GM18511 (cell line): ENCODE results near the gene CACNA1G.

ENCODE experiments used
- ATAC-seq: cut with Tn5 transposase; IDR thresholded peaks from one replicate; pipeline ENCODE4 v1.9.1; 2021; ENCODE audit warnings: mild to moderate bottlenecking, moderate library complexity; ENCODE audit not compliant: unreplicated experiment

CACNA1G gene

DNA sequence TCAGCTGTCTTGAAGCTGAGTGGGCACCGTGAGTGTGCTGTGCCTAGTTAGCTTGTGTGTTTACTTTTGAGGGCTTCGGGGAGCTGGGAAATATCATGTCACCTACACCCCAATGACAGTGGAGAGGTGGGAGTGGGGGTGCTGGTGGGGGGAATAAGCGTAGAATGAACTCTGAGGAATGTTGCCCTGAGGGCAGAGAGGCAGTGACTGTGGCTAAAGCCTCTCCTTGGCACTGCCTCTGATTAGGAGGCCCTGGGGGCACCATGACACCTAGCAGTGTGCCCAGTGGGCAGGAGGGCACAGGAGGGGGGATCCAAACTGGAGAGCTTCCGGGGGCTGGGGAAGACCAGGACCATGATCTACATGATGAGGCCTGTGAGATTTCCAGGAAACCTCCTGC, 24.8 kb downstream of the CACNA1G start:
- no peak for ATAC-seq

DNA sequence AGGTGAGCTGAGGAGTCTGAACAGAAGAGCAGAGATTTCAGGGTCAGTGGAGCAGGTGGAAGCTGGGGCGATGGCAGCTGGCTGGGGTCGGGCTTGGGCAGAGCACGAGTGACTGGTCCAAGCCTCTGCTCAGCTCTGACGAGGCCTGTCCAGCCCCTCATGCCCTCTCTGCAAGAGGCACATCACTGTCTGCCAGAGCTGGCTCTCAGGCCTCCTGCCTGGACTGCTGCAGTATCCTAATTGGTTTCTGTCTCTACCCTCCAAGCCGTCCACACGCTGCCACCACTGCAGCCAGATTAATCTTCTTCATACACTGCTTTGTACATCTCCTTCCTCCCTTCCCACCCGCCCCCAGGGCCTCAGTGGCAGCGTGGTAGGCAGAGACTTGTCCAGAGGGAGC, 25.4 kb downstream of the CACNA1G start:
- no peak for ATAC-seq

DNA sequence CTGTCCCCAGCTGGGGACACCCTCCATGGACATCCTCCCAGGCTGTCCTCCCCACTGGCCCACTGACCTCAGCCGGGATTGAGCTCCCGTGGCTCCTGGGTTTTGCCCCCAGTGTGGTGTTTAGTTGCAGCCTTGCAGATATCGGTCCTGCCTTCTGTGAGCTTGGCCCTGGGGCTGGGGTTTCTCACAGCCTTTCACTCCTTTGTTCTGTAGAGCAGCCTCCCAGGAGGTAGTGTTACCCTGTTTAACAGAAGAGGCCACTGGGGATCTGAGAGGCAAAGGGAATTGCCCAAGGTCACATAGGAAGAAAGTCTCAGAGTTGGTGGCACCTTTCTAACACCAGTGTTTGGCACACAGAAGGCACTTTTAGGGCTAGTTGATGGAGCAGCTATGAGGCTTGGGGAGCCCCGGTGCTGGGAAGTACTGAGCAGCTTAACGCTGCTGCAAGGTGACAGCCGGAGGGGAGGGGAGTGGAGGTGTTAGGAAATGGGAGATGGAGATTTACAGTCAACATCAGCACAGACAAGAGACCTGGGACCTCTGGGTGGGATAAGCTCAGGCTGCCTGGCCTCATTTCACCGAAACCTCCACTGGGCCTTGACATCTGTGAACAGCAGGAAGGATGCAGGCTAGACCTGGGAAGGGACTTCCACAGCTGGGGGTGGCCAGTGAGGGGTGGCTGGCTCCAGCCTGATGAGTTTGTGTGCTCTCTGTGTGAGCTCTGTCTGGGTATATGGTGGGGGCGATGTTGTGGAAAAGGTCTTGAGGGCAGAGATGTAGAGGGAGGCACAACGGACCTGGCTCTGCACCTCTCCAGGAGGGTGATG, 26.1 kb downstream of the CACNA1G start:
- ATAC-seq, result no peak

- ATAC-seq, result no peak
Observed at GRCh38 chr17:50587571-50587970, 27.1 kb downstream of the CACNA1G start.

DNA sequence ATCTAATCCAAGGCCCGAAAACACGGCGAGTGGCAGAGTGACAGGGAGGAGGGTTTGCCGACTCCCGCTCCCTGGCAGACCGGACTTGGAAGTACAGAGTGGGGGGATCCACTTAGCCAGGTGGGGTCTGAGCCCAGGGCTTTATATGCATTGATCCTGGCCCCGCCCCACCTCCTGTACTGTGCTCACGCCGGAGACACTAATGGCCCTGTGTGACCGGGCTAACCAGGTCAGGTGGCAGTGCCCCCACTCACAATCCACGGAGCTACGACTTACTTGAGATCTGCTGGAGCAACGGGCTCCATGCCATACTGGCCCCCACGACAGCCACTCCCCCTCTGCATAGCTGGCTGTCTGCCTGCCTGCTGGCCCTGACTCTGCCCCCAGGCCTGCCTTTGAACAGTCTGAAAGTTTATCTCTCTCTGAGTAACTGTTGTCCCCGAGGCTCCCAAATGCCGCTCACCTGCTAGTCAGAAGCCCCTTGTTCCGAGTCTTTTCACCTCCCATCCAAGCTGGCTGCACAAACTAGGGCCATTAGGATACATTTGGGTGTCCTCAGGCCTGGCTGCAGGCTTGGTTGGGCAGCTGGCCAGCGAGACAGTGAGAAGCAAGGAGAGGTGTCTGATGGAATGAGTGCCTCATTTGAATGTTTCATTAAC, 28.0 kb downstream of the CACNA1G start:
- ATAC-seq, result no peak

GRCh38 chr17:50589095-50589705, 28.7 kb downstream of the CACNA1G start:
- ATAC-seq, result no peak

- ATAC-seq, result no peak
Observed at GRCh38 chr17:50590946-50591737, 30.6 kb downstream of the CACNA1G start.

DNA sequence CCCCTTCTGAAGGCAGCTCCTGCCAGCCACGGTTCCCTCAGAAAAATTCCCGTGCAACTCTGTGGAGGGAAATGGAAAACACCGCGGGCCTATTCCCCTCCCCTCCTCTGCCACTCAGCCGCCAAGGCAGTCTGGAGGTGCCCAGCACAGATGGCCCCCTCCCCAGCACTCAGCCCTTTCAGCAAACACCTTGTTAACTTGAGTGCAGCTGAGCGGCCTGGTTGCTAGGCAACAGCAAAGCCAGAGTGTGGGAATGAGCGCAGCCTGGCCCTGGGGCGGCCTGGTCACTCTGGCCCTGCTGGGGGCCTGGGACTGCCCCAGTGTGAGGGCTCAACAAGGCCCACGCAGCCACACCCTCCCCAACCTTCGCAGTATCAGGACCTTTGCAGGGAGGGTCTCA, 32.8 kb downstream of the CACNA1G start:
- no peak for ATAC-seq

DNA sequence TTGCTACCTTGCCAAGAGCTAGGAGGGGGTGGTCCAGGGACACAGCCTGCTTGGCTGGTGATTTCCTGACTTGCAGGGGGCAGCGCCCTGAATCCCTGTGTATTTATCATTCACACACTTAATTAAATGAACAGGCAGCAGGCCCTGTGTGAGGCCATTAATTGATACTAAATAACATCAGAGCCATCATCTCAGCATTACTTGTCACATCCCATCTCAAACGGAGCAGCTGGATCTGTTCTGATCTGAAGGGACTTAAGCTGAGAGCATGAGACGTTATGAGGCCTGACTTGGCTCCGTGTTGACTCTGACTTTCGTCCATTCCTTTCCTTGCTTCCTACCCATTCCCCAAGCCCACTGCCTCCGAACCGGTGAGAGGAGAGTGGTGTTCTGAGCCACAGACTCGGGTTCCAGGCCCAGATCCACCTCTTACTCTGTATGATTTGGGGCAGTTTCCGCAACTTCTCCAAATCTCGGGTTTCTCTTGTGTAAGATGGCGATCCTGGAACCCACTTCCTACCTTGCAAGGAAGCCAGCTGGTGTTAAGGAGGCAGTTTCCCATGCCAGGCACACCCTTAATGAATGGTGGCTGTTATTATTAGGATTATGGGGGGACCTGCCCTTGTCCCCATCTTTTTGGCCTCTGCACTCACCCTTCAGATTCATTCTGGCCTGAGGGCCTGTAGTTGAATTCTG, 33.8 kb downstream of the CACNA1G start:
- no peak for ATAC-seq

DNA sequence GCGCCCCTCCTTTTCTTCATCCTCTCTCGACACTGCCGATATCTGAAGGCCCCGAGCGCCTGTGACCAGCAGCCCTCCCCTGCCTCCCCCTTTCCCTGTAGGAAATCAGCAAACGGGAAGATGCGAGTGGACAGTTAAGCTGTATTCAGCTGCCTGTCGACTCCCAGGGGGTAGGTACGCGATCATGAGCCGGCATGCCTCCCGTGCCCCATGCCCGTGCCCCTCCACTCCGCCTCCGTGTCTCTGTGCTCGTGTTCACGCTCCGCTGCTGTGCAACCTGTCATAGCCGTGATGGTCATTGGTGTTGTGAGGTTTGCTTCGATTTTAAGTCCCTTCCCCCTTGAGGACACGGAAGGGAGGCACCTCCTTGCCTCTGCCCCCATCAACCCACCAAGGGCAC, 34.4 kb downstream of the CACNA1G start:
- ATAC-seq, result no peak

GRCh38 chr17:50596191-50597037, 35.9 kb downstream of the CACNA1G start:
- no peak for ATAC-seq

- no peak for ATAC-seq
Observed at GRCh38 chr17:50598487-50598886, 38.0 kb downstream of the CACNA1G start.

DNA sequence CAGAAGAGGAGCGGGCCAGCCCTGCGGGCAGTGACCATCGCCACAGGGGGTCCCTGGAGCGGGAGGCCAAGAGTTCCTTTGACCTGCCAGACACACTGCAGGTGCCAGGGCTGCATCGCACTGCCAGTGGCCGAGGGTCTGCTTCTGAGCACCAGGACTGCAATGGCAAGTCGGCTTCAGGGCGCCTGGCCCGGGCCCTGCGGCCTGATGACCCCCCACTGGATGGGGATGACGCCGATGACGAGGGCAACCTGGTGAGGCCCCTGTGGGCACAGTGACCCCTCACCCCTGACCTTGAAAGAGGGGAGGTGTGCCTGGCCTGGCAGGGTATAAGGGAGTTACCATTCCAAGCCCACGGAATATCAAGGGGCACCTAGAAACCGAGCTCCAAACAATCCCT, 39.1 kb downstream of the CACNA1G start:
- ATAC-seq, result no peak

DNA sequence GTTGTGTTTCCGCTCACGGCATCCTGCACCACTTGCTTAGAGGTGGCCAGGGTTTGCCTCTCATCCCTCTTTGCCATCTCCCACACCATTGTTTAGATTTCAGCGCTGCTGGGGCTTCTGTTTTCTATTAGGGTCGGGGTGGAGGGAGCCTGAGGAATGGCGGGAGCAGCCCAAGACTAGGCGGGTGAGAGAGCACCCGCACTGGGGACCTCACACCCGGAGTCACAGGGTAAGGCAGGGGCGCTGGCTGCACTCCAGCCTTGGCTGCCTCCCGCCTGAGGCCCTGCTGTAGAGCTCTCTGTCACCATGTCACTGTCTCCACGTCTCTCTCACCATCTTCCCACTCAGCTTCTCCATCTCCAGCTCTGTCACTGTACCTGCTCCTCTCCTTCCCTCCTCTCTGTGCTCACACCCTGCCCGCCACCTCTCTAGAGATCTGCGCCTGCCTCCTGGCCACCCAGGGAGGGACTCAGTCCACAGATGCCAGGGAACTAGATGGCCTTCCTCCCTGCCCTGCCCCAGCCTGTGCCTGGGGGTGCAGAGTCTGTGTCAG, 41.4 kb downstream of the CACNA1G start:
- no peak for ATAC-seq

DNA sequence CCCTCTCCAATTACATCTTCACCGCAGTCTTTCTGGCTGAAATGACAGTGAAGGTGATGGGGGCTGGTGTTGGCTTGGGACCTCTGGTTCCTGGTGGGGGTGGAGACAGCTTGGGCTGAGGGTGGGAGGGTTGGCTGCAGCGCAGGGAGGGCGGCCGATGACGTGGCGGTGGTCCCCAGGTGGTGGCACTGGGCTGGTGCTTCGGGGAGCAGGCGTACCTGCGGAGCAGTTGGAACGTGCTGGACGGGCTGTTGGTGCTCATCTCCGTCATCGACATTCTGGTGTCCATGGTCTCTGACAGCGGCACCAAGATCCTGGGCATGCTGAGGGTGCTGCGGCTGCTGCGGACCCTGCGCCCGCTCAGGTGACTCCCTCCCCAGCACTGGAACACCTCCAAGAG, 42.3 kb downstream of the CACNA1G start:
- ATAC-seq, result no peak

DNA sequence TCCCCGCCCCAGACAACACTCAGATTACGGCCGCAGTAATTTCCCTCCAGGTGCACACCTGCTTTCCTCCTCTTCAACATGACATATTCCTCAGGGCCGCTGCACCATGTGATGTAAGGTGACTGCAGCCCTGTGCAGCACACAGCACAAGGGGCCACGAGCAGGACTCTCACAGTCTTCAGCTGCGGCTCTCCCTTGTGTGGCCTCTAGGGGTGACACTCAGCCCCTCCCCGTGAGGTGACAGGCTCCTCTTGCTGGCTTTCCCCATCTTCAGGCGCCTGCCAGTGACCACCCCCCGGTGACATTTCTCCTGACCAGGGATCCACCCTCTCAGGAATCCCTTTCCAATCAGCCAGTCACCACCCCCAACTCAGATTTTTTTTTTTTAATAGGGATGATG, 42.8 kb downstream of the CACNA1G start:
- ATAC-seq, result no peak

GRCh38 chr17:50604513-50604912, 44.0 kb downstream of the CACNA1G start:
- ATAC-seq, result no peak

- no peak for ATAC-seq
Observed at GRCh38 chr17:50605429-50605828, 44.9 kb downstream of the CACNA1G start.

DNA sequence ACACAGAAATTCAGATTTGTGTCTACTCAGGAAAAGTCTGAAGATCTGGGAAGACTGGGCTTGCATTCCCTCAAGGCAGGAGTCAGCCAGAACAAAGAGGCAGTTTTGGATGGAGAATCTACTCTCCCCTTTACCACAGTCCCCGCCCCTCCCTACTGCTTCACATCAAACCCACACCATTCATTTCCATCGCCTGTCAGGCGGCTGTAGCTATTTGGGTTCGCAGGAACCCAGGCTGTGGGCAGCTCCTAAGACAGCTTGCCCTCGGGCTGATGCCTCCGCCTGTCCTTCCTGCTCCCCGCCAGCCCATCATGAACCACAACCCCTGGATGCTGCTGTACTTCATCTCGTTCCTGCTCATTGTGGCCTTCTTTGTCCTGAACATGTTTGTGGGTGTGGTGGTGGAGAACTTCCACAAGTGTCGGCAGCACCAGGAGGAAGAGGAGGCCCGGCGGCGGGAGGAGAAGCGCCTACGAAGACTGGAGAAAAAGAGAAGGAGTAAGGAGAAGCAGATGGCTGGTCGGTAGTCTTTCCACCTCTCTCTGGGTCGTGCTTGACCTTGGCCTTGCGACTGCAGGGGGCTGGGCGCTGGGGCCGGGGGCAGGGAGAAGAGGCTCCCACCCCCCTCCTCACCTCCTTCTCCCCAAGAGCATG, 47.1 kb downstream of the CACNA1G start:
- ATAC-seq, result no peak
